NCI-H526 (cell line): ENCODE measurements around the gene RANBP17.

Source experiments
- DNase-seq, 2 experiments: peaks; one replicate each; lab custom pipeline; 2025; lab: John Stamatoyannopoulos, UW

Gene RANBP17

DNA sequence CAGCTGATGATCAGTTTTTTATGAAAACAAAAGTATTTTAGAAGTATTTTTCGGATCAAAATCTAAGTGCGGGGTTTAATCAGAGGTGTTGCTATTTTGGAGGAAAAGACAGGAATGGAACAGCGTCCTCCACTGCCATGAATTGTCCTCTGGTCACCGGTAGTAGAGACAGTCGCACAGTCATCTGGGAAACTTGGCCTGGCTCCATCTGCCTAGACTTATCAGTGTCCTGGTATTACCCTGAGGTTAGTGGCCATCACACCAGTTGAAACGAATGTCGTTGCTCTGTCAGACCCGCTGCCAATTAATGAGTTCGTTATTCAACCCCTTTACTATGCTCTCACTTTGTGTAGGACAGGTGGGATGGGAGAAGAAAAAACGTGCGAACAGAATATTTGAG is 455.4 kb downstream of the RANBP17 start:
- no peak for DNase-seq

DNA sequence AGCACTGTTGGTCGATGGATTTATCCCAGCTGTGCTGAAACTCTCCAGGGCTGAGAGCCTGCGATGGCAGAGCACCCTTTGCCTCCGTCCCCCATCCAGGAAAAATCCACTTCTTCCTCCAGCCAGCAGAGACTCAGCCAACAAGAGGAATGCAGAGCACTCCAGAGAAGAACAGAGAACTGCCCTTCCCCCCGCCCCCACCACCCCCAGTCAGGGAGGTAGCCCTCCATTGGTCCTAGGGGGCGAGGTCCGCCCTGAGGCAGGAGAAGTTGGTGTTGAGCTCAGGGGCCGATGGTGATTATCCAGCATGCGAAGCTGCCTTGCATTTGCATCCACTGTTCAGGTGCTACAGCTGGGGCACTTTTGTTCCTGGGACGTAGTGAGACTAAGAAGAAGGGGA is 456.2 kb downstream of the RANBP17 start:
- DNase-seq, result peak; percentile 4 to 36

DNA sequence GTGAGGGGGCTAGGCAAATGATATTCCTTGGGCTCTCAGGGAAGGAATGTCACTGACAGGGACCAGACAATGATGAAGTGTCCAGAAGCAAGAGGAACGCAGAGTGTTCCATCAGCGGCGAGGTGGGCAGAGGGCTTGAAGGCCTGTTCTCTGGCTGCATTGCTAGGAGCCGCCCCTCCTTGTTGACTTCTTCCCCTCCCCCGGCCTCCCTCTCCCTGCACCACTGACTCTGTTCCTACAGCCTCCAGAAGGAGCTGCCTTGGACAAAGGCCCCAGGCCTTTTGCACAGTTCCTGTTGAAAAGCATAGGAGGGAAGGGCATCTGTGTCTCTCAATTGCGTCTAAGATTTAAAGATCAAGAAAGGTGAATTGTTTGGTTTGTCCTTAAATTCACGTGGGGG is 459.6 kb downstream of the RANBP17 start:
- DNase-seq, result no peak

DNA sequence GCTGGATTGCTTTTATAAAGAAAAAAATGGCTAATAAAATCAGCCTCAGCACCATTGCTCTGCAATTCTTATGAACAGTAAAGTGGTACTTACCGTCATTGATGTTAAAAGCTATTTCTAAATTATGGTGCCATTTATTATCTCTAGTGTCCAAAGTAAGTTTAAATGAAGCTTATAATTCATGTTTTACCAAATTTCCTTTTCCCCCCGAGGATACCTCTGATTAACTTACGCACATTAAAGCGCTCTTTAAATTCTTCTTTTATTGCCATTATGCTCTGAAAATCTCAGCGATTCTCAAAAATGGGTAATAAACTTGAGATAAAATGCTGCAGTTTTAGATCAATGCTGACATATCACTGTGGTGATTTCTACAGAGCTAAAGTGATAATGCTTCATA is 460.7 kb downstream of the RANBP17 start:
- no peak for DNase-seq

DNA sequence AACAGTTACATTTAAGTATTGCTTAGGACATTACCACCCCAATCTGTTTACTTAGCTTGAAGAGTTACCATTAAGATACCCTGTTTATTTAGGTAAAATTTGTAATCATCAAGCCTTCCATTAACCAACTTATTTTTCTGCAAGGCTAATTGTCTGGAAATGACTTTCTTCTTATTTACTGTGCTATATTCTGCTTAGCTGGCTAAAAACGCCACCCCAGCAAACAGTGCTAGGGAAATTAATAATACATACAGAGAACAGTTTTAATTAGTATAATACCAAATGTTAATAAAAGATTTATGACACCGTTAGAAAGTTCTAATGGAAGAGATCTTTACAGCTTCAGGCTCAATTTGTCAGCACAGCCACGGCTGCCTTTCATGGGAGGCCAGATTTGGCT is 461.2 kb downstream of the RANBP17 start:
- DNase-seq, result no peak

DNA sequence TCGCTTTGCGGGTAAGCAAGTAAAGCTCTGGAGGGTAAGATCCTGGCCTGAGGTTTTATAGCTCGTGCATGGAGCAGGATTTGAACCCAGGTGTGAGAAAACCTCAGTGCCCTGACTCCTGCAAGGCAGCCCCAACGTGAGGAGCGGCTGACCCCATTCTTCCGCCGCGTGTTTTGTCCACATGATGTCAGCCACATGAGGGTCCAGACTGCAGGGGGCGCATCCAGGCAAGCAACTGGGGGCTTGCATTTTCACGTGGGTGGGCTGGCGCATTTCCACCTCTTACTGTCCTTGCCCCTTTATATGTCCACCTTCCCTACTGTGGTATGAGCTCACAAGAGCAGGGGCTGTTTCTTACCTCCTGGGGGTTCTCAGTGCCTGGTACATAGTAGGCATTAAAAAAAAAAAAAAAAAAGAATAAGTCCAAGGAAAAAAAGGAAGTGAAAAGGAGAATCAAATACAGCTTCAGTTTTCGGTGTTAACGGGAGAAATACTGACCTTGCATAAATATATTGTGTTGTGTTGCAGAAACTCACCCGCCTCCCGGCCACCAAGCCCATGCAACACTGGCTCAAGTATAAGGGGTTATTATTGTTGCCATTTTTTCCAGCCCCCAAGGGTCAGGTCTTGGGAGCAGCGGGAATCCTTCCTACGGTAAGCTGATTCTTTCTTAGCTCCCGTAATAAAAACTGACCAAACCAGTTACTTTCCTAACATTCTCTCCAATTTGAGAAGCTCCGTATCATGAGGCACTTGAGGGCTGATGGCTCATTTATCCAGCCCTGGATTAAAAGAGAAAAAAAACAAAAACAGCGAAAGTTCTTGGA is 462.2 kb downstream of the RANBP17 start:
- DNase-seq, result no peak

DNA sequence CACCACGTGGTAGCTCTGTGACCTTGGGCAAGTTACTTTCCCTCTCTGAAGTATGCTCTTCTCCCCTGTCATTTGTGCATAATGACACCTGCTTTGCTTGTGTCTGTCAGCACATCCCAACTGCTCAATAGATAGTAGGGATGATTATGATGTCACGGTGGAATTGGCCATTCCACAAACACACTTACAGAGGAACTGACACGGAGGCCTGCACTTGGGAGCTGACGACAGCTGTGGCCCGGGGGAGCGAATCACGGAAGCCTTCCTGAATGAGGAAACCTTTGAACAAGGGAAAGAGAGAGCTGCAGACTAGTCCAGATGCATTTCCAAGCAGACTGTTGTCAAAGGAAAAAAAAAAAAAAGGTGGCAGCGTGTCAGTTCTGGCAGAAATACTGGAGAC is 468.2 kb downstream of the RANBP17 start:
- DNase-seq, result no peak

DNA sequence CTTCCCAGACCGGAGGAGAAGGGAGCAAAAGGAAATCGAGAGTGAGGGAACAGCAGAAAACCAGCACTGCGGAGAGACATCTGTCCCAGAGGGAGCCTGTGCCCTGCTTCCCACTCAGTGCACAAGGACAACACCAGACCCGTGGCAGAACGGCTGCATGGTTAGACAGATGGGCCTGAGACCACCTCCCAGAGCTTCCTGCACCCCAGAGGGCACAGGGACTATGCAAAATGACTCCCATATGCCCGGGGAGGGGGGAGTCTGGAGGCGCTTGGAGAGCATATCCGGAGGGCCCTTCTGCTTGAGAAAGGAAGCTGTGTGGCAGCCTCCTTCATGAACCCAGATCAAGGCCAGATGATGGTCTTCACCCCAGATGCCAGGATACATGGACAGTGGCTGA is 473.8 kb downstream of the RANBP17 start:
- no peak for DNase-seq

DNA sequence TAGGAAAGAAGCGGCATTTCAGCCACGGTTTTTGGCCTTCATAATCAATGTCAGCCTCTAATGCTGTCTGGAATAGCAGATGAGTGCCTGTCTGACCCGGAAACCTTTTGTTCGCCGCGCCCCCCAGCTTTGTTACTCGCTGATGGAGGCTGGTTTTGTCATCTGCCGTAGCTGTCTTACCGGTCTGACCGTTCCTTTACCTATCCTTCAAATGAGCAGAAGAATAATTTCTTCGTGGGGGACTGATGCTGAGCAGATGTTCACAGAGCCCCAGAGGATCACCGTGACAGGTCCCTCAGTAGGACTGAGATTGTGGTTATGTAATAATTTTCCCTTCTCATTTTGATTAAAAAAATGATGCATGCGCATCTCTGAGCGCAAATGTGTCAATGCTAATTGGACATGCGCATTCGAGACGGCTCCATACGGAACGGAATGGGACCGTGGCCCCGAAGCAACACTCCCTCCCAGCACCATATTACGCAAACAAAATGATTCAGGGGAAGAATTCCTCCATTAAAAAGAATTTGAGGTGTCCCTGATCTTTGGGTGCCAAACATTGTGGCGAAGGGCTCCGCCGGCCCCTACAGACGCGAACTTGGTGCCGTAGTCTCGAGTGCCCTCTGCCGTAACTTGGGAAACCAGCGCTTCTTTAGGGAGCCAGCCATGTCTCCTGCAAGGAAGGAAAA is 474.8 kb downstream of the RANBP17 start:
- DNase-seq, result peak; percentile 2 to 68

DNA sequence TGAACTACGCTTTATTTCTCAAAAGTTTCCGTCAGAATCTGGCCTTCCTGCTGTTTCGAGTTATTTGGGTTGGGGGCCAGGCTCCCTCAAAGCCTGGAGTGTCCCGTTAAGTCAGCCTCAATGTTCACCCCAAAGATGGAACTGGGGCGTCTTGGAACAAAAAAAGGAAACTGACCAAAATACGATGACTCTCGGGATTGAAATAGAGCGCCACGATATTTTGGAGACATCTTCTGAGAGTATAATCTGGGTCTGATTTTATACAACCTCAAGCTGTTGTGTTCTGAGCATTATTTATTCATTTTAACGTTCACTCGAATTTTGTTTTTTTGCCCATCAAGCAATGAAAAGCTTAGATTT is 475.4 kb downstream of the RANBP17 start:
- no peak for DNase-seq

DNA sequence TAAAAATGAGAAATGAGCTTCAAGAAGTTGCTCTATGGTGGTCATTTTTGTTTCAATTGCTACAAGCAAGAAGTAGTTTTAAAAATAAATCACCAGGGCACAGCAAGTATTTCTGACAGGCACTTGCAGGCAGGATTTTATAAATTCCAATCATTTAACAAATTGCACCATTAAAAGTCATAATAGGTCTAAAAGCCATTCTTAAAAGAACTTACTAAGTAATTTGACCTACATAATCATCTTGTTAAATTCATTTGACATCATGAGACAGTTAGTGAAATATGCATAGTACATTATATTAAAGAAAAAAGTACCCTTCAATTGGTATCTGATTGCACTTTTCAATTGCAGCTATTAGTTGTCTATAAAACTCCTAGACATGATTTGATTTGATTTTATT is 478.2 kb downstream of the RANBP17 start:
- DNase-seq, result no peak

DNA sequence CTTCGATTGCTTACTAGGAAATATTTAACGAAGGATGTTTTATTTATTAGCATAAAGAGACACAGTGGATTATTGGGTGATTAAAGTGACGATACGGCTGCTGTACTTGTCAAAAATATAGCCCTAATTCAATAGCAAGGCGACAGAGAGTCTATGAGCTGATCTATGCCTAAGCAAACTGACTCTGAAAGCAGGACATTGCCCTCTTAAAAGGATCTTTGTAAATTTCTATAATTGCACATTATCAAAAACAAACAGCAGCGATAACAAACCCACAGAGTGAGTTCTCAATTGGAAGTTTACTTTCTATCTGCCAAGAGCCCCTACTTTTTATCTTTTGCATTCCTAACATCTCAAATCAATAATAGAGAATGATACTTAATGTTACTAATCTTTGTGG is 478.7 kb downstream of the RANBP17 start:
- no peak for DNase-seq

DNA sequence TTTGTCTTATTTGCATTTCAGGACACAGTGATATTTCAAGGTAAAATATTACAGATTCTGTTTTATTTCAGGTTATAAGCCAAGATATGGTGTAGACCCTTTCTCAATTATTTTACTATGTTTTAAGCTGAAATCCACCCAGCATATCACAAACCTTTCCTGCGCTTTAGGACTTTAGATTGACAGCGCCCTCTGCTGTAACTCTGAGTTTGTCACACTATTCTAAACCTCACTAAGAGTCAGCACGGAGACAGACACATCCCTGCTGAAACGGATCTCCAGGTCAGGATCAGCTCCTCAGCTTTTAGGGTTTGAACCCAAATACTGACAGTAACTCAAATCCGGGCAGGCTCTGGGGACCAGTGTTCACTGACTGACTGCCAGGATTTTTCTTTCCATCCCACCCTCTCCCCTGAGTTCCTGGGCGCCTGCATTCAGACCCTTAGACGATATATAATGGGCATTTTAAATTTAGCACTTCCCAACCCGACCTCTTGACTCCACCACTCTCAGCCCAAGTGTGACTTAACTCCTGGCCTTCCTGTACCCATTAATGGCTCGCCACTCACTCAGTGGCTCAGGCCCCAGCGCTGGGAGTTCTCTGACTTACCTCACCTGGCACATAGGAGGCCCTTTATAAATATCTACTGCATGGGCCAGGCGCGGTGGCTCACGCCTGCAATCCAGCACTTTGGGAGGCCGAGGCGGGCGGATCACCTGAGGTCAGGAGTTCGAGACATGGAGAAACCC is 480.7 kb downstream of the RANBP17 start:
- peak in 1 of 2 experiments; percentile 69 for DNase-seq

DNA sequence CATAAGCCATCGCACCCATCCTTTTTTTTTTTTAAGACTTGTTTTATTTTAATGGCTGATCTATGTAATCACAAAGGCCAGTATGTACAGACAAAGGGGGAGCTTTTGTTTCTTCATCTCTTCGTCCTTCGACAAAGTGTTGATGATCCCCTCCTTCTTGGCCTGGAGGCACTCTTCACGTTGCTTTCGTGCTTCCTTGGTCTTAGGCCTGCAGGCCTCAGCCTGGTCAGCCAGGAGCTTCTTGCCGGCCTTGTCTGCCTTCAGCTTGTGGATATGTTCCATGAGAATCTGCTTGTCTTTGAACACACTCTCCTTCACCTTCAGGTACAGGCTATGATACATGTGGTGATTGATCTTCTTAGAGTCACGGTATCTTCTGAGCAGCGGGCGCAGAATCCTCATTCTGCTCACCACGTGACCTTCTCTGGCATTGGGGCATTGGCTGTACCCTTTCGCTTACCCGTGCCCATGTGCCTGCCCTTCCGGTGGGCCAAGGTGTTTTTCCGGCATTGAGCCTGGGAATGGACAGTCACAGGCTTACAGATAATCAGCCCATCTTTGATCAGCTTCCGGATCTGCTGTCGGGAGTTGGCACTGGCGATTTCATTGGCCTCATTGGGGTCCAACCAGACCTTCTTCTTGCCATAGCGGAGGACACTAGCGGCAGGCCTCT is 483.3 kb downstream of the RANBP17 start:
- DNase-seq, result no peak
